Activated CD8-positive, alpha-beta memory T cell treated with anti-CD3 and anti-CD28 coated beads for 48 hours (primary cell): ENCODE data around the gene SPEG.

ENCODE experiments used
- DNase-seq, 3 experiments: peaks; one replicate each; pipeline ENCODE4 v3.0.0-alpha.2; 2020; ENCODE audit warnings: low read depth in 2 of 3, low spot score in 2 of 3

SPEG gene

GRCh38 chr2:219423652-219424377, 10.8 kb upstream of the SPEG start:
- DNase-seq = no peak

GRCh38 chr2:219425238-219426067, 9.2 kb upstream of the SPEG start:
- no peak for DNase-seq

- no peak for DNase-seq
Observed at GRCh38 chr2:219426068-219426443, 8.6 kb upstream of the SPEG start.

GRCh38 chr2:219426534-219427136, 8.0 kb upstream of the SPEG start:
- no peak for DNase-seq

- DNase-seq = no peak
Observed at GRCh38 chr2:219428469-219428868, 6.2 kb upstream of the SPEG start.

- no peak for DNase-seq
Observed at GRCh38 chr2:219429958-219430606, 4.6 kb upstream of the SPEG start.

- no peak for DNase-seq
Observed at GRCh38 chr2:219430633-219431615, 3.7 kb upstream of the SPEG start.

- no peak for DNase-seq
Observed at GRCh38 chr2:219433666-219434467, 776 bp upstream of the SPEG start.

- no peak for DNase-seq
Observed at GRCh38 chr2:219434468-219434717, 250 bp upstream of the SPEG start.

GRCh38 chr2:219435701-219436100, 1.1 kb downstream of the SPEG start:
- DNase-seq = no peak

GRCh38 chr2:219436491-219436890, 1.8 kb downstream of the SPEG start:
- DNase-seq = no peak

GRCh38 chr2:219437141-219437540, 2.5 kb downstream of the SPEG start:
- no peak for DNase-seq

- no peak for DNase-seq
Observed at GRCh38 chr2:219437690-219438206, 3.1 kb downstream of the SPEG start.

- no peak for DNase-seq
Observed at GRCh38 chr2:219438453-219438852, 3.8 kb downstream of the SPEG start.

GRCh38 chr2:219439506-219439905, 4.9 kb downstream of the SPEG start:
- no peak for DNase-seq

GRCh38 chr2:219440388-219441256, 6.0 kb downstream of the SPEG start:
- DNase-seq = no peak

GRCh38 chr2:219441451-219442255, 7.0 kb downstream of the SPEG start:
- DNase-seq = no peak
